GM21526 (cell line): Measurements from ENCODE around the gene CSMD2.

Experiments
- ATAC-seq: cut with Tn5 transposase; IDR thresholded peaks from one replicate; pipeline ENCODE4 v1.9.1; 2021; ENCODE audit warnings: moderate library complexity; ENCODE audit not compliant: unreplicated experiment, low FRiP score

CSMD2 gene

GRCh38 chr1:33586106-33586505 is 578.9 kb downstream of the CSMD2 start:
- ATAC-seq = no peak

- no peak for ATAC-seq
Measured at GRCh38 chr1:33583567-33583966, 581.5 kb downstream of the CSMD2 start.

- ATAC-seq = no peak
Measured at GRCh38 chr1:33578557-33579448, 586.2 kb downstream of the CSMD2 start.

- ATAC-seq = no peak
Measured at GRCh38 chr1:33577663-33578062, 587.4 kb downstream of the CSMD2 start.

- ATAC-seq = no peak
Measured at GRCh38 chr1:33576821-33577599, 588.0 kb downstream of the CSMD2 start.

GRCh38 chr1:33575324-33575879 is 589.6 kb downstream of the CSMD2 start:
- ATAC-seq = no peak

- ATAC-seq = no peak
Measured at GRCh38 chr1:33573661-33574060, 591.4 kb downstream of the CSMD2 start.

GRCh38 chr1:33572387-33572786 is 592.6 kb downstream of the CSMD2 start:
- ATAC-seq = no peak

- ATAC-seq = no peak
Measured at GRCh38 chr1:33569331-33569730, 595.7 kb downstream of the CSMD2 start.

GRCh38 chr1:33563699-33564098 is 601.3 kb downstream of the CSMD2 start:
- no peak for ATAC-seq

GRCh38 chr1:33562563-33562962 is 602.5 kb downstream of the CSMD2 start:
- no peak for ATAC-seq

GRCh38 chr1:33561576-33561975 is 603.5 kb downstream of the CSMD2 start:
- no peak for ATAC-seq

GRCh38 chr1:33560680-33561079 is 604.4 kb downstream of the CSMD2 start:
- no peak for ATAC-seq

- ATAC-seq = no peak
Measured at GRCh38 chr1:33548721-33549120, 616.3 kb downstream of the CSMD2 start.

- no peak for ATAC-seq
Measured at GRCh38 chr1:33548319-33548718, 616.7 kb downstream of the CSMD2 start.

GRCh38 chr1:33547576-33547975 is 617.5 kb downstream of the CSMD2 start:
- ATAC-seq = no peak

GRCh38 chr1:33541966-33542365 is 623.1 kb downstream of the CSMD2 start:
- no peak for ATAC-seq

- no peak for ATAC-seq
Measured at GRCh38 chr1:33537885-33538284, 627.1 kb downstream of the CSMD2 start.

- ATAC-seq = no peak
Measured at GRCh38 chr1:33535334-33535733, 629.7 kb downstream of the CSMD2 start.

GRCh38 chr1:33532936-33533335 is 632.1 kb downstream of the CSMD2 start:
- ATAC-seq = no peak

- ATAC-seq = no peak
Measured at GRCh38 chr1:33532250-33532649, 632.8 kb downstream of the CSMD2 start.
